Kidney (tissue), 14 donors: ENCODE measurements around the gene NEURL1B. TPM values are rescaled to one million over a fixed set of nuclear protein-coding genes. Genes with fewer than 3 reads are reported as not detected.

Experiments
- DNase-seq, 5 donors: peaks; one replicate each; pipeline ENCODE4 v3.0.0-alpha.2; 2013 to 2020
- FAIRE-seq: peaks from 2 replicates; lab custom pipeline; 2012; peaks lifted over from hg19 to GRCh38; lab: Jason Lieb, UNC
- H3K27ac ChIP-seq, 2 donors: one replicate each; pipeline ENCODE4 v1.7.0; 2013; ENCODE audit warnings: low read depth in 2 of 2, low read length in 2 of 2, inconsistent platforms in 1 of 2
- H3K27me3 ChIP-seq: one replicate; pipeline ENCODE4 v1.7.1; 2013; ENCODE audit warnings: low read length, inconsistent platforms; ENCODE audit not compliant: control insufficient read depth, insufficient read depth
- H3K36me3 ChIP-seq, 3 donors: one replicate each; pipeline versions ENCODE4 v1.7.0 to v1.7.1; 2013; ENCODE audit warnings: low read length in 3 of 3, control low read depth in 1 of 3, inconsistent platforms in 1 of 3; ENCODE audit not compliant: insufficient read depth in 3 of 3, control insufficient read depth in 2 of 3
- H3K4me1 ChIP-seq, 3 donors: one replicate each; pipeline versions ENCODE4 v1.7.0 to v1.7.1; 2013; ENCODE audit warnings: low read length in 3 of 3, inconsistent platforms in 1 of 3, low read depth in 1 of 3; ENCODE audit not compliant: control insufficient read depth in 2 of 3, insufficient read depth in 2 of 3
- H3K4me3 ChIP-seq, 3 donors: one replicate each; pipeline versions ENCODE4 v1.7.0 to v1.8.1; 2013; ENCODE audit warnings: low read length in 3 of 3, control low read depth in 1 of 3, inconsistent platforms in 1 of 3
- H3K9ac ChIP-seq, 3 donors: one replicate each; pipeline versions ENCODE4 v1.7.0 to v1.7.1; 2013; ENCODE audit warnings: low read length in 3 of 3, control low read depth in 1 of 3, inconsistent platforms in 1 of 3
- H3K9me3 ChIP-seq, 3 donors: one replicate each; pipeline versions ENCODE4 v1.7.0 to v1.7.1; 2013; ENCODE audit warnings: low read length in 3 of 3, control low read depth in 1 of 3, inconsistent platforms in 1 of 3; ENCODE audit not compliant: control insufficient read depth in 2 of 3, insufficient read depth in 1 of 3
- CTCF ChIP-seq: IDR thresholded peaks from 3 replicates; pipeline ENCODE4 v1.5.1; 2012; ENCODE audit warnings: mild to moderate bottlenecking, moderate library complexity, borderline replicate concordance; ENCODE audit not compliant: insufficient read depth; ENCODE audit errors: extremely low read depth
- intact Hi-C: fragments of 100-400 bp; cut with DNase I; formaldehyde crosslinking; loops from one replicate; pipeline ENCODE4 v1.11.1; 2022
- polyA plus RNA-seq: library from polyadenylated mRNA; stranded (reverse); fragments of 350-450 nt; fragmentation: Illumina TruSeq; extraction: RNeasy Lipid Tissue Mini Kit (QIAGEN cat#74804); gene quantifications from one replicate; pipeline ENCODE4 v1.2.3, GENCODE V29; 2014; ENCODE audit warnings: low read depth, low replicate concordance; ENCODE audit not compliant: insufficient read depth
- total RNA-seq: library from RNA; stranded (reverse); fragmentation: NEBNext Ultra II Directional; extraction: Animal tissue kit (Norgen Biotek cat#: 25700); gene quantifications from one replicate; pipeline ENCODE4 v1.2.1, GENCODE V29; 2021
- donor health status: control.
- donor health status: control.
- donor health status: control.
- donor health status: control.
- donor health status: control.
- donor health status: DM: yes; HTN: yes; CAD: no.
- donor health status: Normal renal cell carcinoma (clear cell type).

Gene NEURL1B
- total and polyA plus RNA-seq, 2 donors from 2014 or later = 5.4 to 42.6 TPM

GRCh38 chr5:172733131-172733973 is 92.3 kb downstream of the NEURL1B start:
- no peak for FAIRE-seq
- peak overlapping the region in 2 of 3 donors; percentile 29 to 63 for H3K9ac ChIP-seq
- intact Hi-C loops = no loop called here
- no peaks in the 10 kb centered on the region for H3K27me3 ChIP-seq
- H3K4me3 ChIP-seq = no peak overlapping the region
- H3K27ac ChIP-seq = peak overlapping the region; percentile 94 to 95
- H3K9me3 ChIP-seq = no peaks in the 10 kb centered on the region
- DNase-seq = peak in 4 of 5 donors; percentile 78 to 96 (median 87)
- H3K4me1 ChIP-seq = peaks cover 0 to 12% (median 3%) of the 10 kb centered on the region in 3 donors
- H3K36me3 ChIP-seq = no peaks in the 10 kb centered on the region
- no peak for TF ChIP-seq CTCF

GRCh38 chr5:172733974-172734346 is 92.9 kb downstream of the NEURL1B start:
- no peak for TF ChIP-seq CTCF
- DNase-seq = no peak

GRCh38 chr5:172735141-172735831 is 94.2 kb downstream of the NEURL1B start:
- H3K27ac ChIP-seq = no peak overlapping the region
- H3K4me3 ChIP-seq = no peak overlapping the region
- H3K36me3 ChIP-seq = no peaks in the 10 kb centered on the region
- no peaks in the 10 kb centered on the region for H3K9me3 ChIP-seq
- no peaks in the 10 kb centered on the region for H3K27me3 ChIP-seq
- TF ChIP-seq CTCF = no peak
- intact Hi-C loops = no loop called here
- FAIRE-seq (no peak), DNase-seq (peak in 1 of 5 donors; percentile 58)
- peaks cover 0 to 12% (median 3%) of the 10 kb centered on the region in 3 donors for H3K4me1 ChIP-seq
- no peak overlapping the region for H3K9ac ChIP-seq

More at GRCh38 chr5:172733974-172734346, 92.9 kb downstream of the NEURL1B start:
- Histone ChIP-seq H3K36me3 (no peaks in the 10 kb centered on the region), H3K4me3 (no peak overlapping the region), H3K27me3 (no peaks in the 10 kb centered on the region), H3K9ac (peak overlapping the region in 1 of 3 donors; percentile 63), H3K27ac (peak overlapping the region; percentile 94 to 95), H3K4me1 (peaks cover 0 to 12% (median 3%) of the 10 kb centered on the region in 3 donors), H3K9me3 (no peaks in the 10 kb centered on the region)
- intact Hi-C loops = no loop called here
- FAIRE-seq = no peak
